Fibroblast of lung (primary cell): ENCODE results near the gene CREB5. TPM values are rescaled to one million over a fixed set of nuclear protein-coding genes. Genes with fewer than 3 reads are reported as not detected.

ENCODE experiments used
- DNase-seq, 2 donors: peaks; one replicate each; pipeline versions ENCODE4 v3.0.0 to v3.0.0-alpha.2; 2010; ENCODE audit warnings: low read depth in 2 of 2
- H2AFZ ChIP-seq: 2 replicates; pipeline ENCODE4 v1.5.1; 2012; ENCODE audit warnings: low read length, control low read depth, inconsistent platforms
- H3K27ac ChIP-seq: 2 replicates; pipeline ENCODE4 v1.5.1; 2011; ENCODE audit warnings: low read length, control low read depth; ENCODE audit not compliant: insufficient read depth
- H3K27me3 ChIP-seq: 2 replicates; pipeline ENCODE4 v1.5.1; 2011; ENCODE audit warnings: mild to moderate bottlenecking, low read length; ENCODE audit not compliant: control insufficient read depth, insufficient read depth
- H3K36me3 ChIP-seq: 2 replicates; pipeline ENCODE4 v1.5.1; 2011; ENCODE audit warnings: low read length; ENCODE audit not compliant: control insufficient read depth, insufficient read depth
- H3K4me1 ChIP-seq: 2 replicates; pipeline ENCODE4 v1.5.1; 2011; ENCODE audit warnings: low read length; ENCODE audit not compliant: control insufficient read depth, insufficient read depth; ENCODE audit errors: extremely low read depth
- H3K4me2 ChIP-seq: 2 replicates; pipeline ENCODE4 v1.5.1; 2011; ENCODE audit warnings: low read length, control low read depth; ENCODE audit not compliant: insufficient read depth; ENCODE audit errors: extremely low read depth
- H3K4me3 ChIP-seq, 4 experiments: fragments of 200-600 bp in 1 of 4; sonication (generic) in 1 of 4; replicated peaks in 1 of 4; 2 replicates each; pipeline ENCODE4 v1.5.1; 2011 to 2016; ENCODE audit warnings: low read length in 4 of 4, low read depth in 3 of 4, mild to moderate bottlenecking in 3 of 4, control low read depth in 2 of 4, inconsistent platforms in 1 of 4, mixed read lengths in 1 of 4; ENCODE audit not compliant: insufficient read depth in 1 of 4; ENCODE audit errors: control extremely low read depth in 1 of 4
- H3K79me2 ChIP-seq: 2 replicates; pipeline ENCODE4 v1.5.1; 2012; ENCODE audit warnings: mild to moderate bottlenecking, low read length, inconsistent platforms; ENCODE audit not compliant: control insufficient read depth, insufficient read depth
- H3K9ac ChIP-seq: 2 replicates; pipeline ENCODE4 v1.5.1; 2011; ENCODE audit warnings: mild to moderate bottlenecking, low read length, control low read depth; ENCODE audit not compliant: insufficient read depth
- H3K9me3 ChIP-seq: 2 replicates; pipeline ENCODE4 v1.5.1; 2012; ENCODE audit warnings: low read depth, low read length; ENCODE audit not compliant: control insufficient read depth, insufficient read depth
- H4K20me1 ChIP-seq: 2 replicates; pipeline ENCODE4 v1.5.1; 2011; ENCODE audit warnings: low read length; ENCODE audit not compliant: control insufficient read depth, insufficient read depth; ENCODE audit errors: extremely low read depth
- CTCF ChIP-seq, 2 donors: IDR thresholded peaks in 1 of 2; conservative IDR thresholded peaks in 1 of 2; 1 replicate in 1 of 2; 2 replicates in 1 of 2; pipeline ENCODE4 v1.5.1; 2011 to 2012; ENCODE audit warnings: low read length in 2 of 2, control low read depth in 1 of 2, inconsistent platforms in 1 of 2, low read depth in 1 of 2, mild to moderate bottlenecking in 1 of 2
- EZH2 ChIP-seq: IDR thresholded peaks from 2 replicates; pipeline ENCODE4 v1.5.1; 2012; ENCODE audit warnings: low read length, control low read depth, mild to moderate bottlenecking; ENCODE audit errors: missing control alignments
- polyA plus RNA-seq, 2 donors: library from polyadenylated mRNA; depleted of rRNA in 1 of 2; stranded (reverse) in 1 of 2; unstranded in 1 of 2; fragments of >200 nt; gene quantifications; 2 replicates each; pipeline ENCODE4 v1.2.1, GENCODE V29; 2011 to 2012; ENCODE audit warnings: missing spikeins in 1 of 2
- total RNA-seq: library from RNA; depleted of rRNA; stranded (reverse); fragments of >200 nt; gene quantifications from 2 replicates; pipeline ENCODE4 v1.2.1, GENCODE V29; 2014

Gene CREB5
- total and polyA plus RNA-seq, 2 donors (not counting 1 experiment from before 2014, with no cell fraction given), result 8.2 to 28.4 TPM

- no peaks in the 10 kb centered on the region for H3K27me3 ChIP-seq
- H3K4me1 ChIP-seq, result no peaks in the 10 kb centered on the region
- no peaks in the 10 kb centered on the region for H3K9me3 ChIP-seq
- no peak overlapping the region for H3K4me2 ChIP-seq
- H3K79me2 ChIP-seq, result no peaks in the 10 kb centered on the region
- no peak overlapping the region for H2AFZ ChIP-seq
- no peak overlapping the region for H3K27ac ChIP-seq
- no peaks in the 10 kb centered on the region for H4K20me1 ChIP-seq
- no peak overlapping the region for H3K9ac ChIP-seq
- no peak overlapping the region for H3K4me3 ChIP-seq
- DNase-seq, result no peak
- TF ChIP-seq CTCF (conservative IDR thresholded peaks at IDR 0.05 in 1 of 2, IDR thresholded peaks at IDR 0.05 in 1 of 2; ENCODE audit: low read depth in 1 of 2, low read length in 2 of 2), result no peak
- TF ChIP-seq EZH2, result no peak
- H3K36me3 ChIP-seq, result no peaks in the 10 kb centered on the region
Measured at GRCh38 chr7:28787106-28787505, 374.8 kb downstream of the CREB5 start.

- no peaks in the 10 kb centered on the region for H3K79me2 ChIP-seq
- TF ChIP-seq EZH2 (no peak), CTCF (conservative IDR thresholded peaks at IDR 0.05 in 1 of 2, IDR thresholded peaks at IDR 0.05 in 1 of 2; ENCODE audit: low read depth in 1 of 2, low read length in 2 of 2) (no peak)
- H3K4me1 ChIP-seq, result no peaks in the 10 kb centered on the region
- H3K36me3 ChIP-seq, result no peaks in the 10 kb centered on the region
- no peak overlapping the region for H3K4me2 ChIP-seq
- H3K27ac ChIP-seq, result no peak overlapping the region
- H3K9me3 ChIP-seq, result no peaks in the 10 kb centered on the region
- H3K27me3 ChIP-seq, result no peaks in the 10 kb centered on the region
- no peak overlapping the region for H2AFZ ChIP-seq
- no peaks in the 10 kb centered on the region for H4K20me1 ChIP-seq
- no peak overlapping the region for H3K4me3 ChIP-seq
- no peak for DNase-seq
- H3K9ac ChIP-seq, result no peak overlapping the region
Measured at GRCh38 chr7:28790467-28790866, 378.1 kb downstream of the CREB5 start.

- TF ChIP-seq CTCF (conservative IDR thresholded peaks at IDR 0.05 in 1 of 2, IDR thresholded peaks at IDR 0.05 in 1 of 2; ENCODE audit: low read depth in 1 of 2, low read length in 2 of 2), result no peak
- TF ChIP-seq EZH2, result no peak
- no peak overlapping the region for H3K4me2 ChIP-seq
Measured at GRCh38 chr7:28792858-28793257, 380.5 kb downstream of the CREB5 start.

More at GRCh38 chr7:28792858-28793257, 380.5 kb downstream of the CREB5 start:
- DNase-seq, result no peak
- no peak overlapping the region for H2AFZ ChIP-seq
- H3K4me3 ChIP-seq, result no peak overlapping the region
- H3K36me3 ChIP-seq, result no peaks in the 10 kb centered on the region
- no peaks in the 10 kb centered on the region for H3K27me3 ChIP-seq
- H3K79me2 ChIP-seq, result no peaks in the 10 kb centered on the region
- H3K4me1 ChIP-seq, result no peaks in the 10 kb centered on the region
- H3K9me3 ChIP-seq, result no peaks in the 10 kb centered on the region
- no peak overlapping the region for H3K27ac ChIP-seq
- H3K9ac ChIP-seq, result no peak overlapping the region
- no peaks in the 10 kb centered on the region for H4K20me1 ChIP-seq
